HepG2 (cell line): ENCODE measurements around the gene EFS. TPM values are rescaled to one million over a fixed set of nuclear protein-coding genes. Genes with fewer than 3 reads are reported as not detected.

Source experiments
- BORCS8-MEF2B ChIP-seq: sonication (generic); formaldehyde crosslinking; IDR thresholded peaks from 2 replicates; pipeline ENCODE4 v1.8.0; 2022; ENCODE audit warnings: mild to moderate bottlenecking, missing genetic modification reagents
- CAMTA2 ChIP-seq: sonication (generic); formaldehyde crosslinking; IDR thresholded peaks from 2 replicates; pipeline ENCODE4 v1.4.0; 2020; ENCODE audit warnings: mild to moderate bottlenecking, missing genetic modification reagents, borderline replicate concordance
- DPF2 ChIP-seq: sonication (generic); formaldehyde crosslinking; IDR thresholded peaks from 2 replicates; pipeline ENCODE4 v1.4.0; 2020; ENCODE audit warnings: mild to moderate bottlenecking, low read depth, missing genetic modification reagents, borderline replicate concordance
- DR1 ChIP-seq: sonication (generic); formaldehyde crosslinking; IDR thresholded peaks from 2 replicates; pipeline ENCODE4 v1.8.0; 2021; ENCODE audit warnings: mild to moderate bottlenecking, missing genetic modification reagents, inconsistent platforms
- HNF4G ChIP-seq, 2 experiments: sonication (generic) in 1 of 2; formaldehyde crosslinking in 1 of 2; IDR thresholded peaks; 2 replicates each; pipeline versions ENCODE4 v1.4.0 to v1.6.1; 2011 to 2020; ENCODE audit warnings: borderline replicate concordance in 2 of 2, low read depth in 2 of 2, mild to moderate bottlenecking in 2 of 2, low read length in 1 of 2, missing genetic modification reagents in 1 of 2, moderate library complexity in 1 of 2
- SCMH1 ChIP-seq: sonication (generic); formaldehyde crosslinking; IDR thresholded peaks from 2 replicates; pipeline ENCODE4 v1.9.0; 2021; ENCODE audit warnings: missing genetic modification reagents, mild to moderate bottlenecking, borderline replicate concordance
- TRIM24 ChIP-seq: sonication (generic); formaldehyde crosslinking; IDR thresholded peaks from 2 replicates; pipeline ENCODE4 v1.8.0; 2022; ENCODE audit warnings: mild to moderate bottlenecking, missing genetic modification reagents
- ZNF136 ChIP-seq: sonication (generic); formaldehyde crosslinking; IDR thresholded peaks from 2 replicates; pipeline ENCODE4 v1.8.1; 2022; ENCODE audit warnings: low read depth, mild to moderate bottlenecking, moderate library complexity, missing genetic modification reagents
- ZNF335 ChIP-seq: sonication (generic); formaldehyde crosslinking; IDR thresholded peaks from 2 replicates; pipeline ENCODE4 v1.4.0; 2020; ENCODE audit warnings: missing genetic modification reagents
- ZNF33B ChIP-seq: sonication (generic); formaldehyde crosslinking; IDR thresholded peaks from 2 replicates; pipeline ENCODE4 v1.5.1; 2020; ENCODE audit warnings: mild to moderate bottlenecking, missing genetic modification reagents
- ZNF550 ChIP-seq: sonication (generic); formaldehyde crosslinking; IDR thresholded peaks from 2 replicates; pipeline ENCODE4 v1.4.0; 2020; ENCODE audit warnings: mild to moderate bottlenecking, missing genetic modification reagents, borderline replicate concordance
- ZNF749 ChIP-seq: sonication (generic); formaldehyde crosslinking; IDR thresholded peaks from 2 replicates; pipeline ENCODE4 v1.8.0; 2022; ENCODE audit warnings: mild to moderate bottlenecking, missing genetic modification reagents, moderate library complexity, borderline replicate concordance
- ZNF768 ChIP-seq: sonication (generic); formaldehyde crosslinking; IDR thresholded peaks from 2 replicates; pipeline ENCODE4 v1.4.0; 2020; ENCODE audit warnings: missing genetic modification reagents
- polyA plus RNA-seq, 8 experiments: library from polyadenylated mRNA; depleted of rRNA in 3 of 8; stranded (reverse) in 7 of 8; unstranded in 1 of 8; fragments of >200 nt; fragmentation: Illumina TruSeq in 4 of 8; extraction: Trizol in 4 of 8; gene quantifications; 2 replicates each; pipeline versions ENCODE4 v1.2.1 to v1.2.3, GENCODE V29; 2011 to 2016; ENCODE audit warnings: low read depth in 4 of 8, missing spikeins in 1 of 8, mixed read lengths in 1 of 8; ENCODE audit not compliant: insufficient read depth in 1 of 8
- total RNA-seq, 5 experiments: library from RNA; depleted of rRNA; stranded (reverse); fragments of >200 nt; fragmentation: Illumina TruSeq; extraction: Trizol; gene quantifications; 2 replicates each; pipeline ENCODE4 v1.2.3, GENCODE V29; 2016; ENCODE audit warnings: low read depth in 1 of 5
- TF ChIP-seq, protein P1 (sequence below): conservative IDR thresholded peaks from 2 replicates; pipeline ENCODE4 v1.6.1; 2018; ENCODE audit warnings: missing genetic modification reagents
- TF ChIP-seq, protein P2 (sequence below): sonication (generic); formaldehyde crosslinking; IDR thresholded peaks from 2 replicates; pipeline ENCODE4 v1.5.0; 2020; ENCODE audit warnings: mild to moderate bottlenecking, missing genetic modification reagents, moderate library complexity
- TF ChIP-seq, protein P3 (sequence below): sonication (generic); formaldehyde crosslinking; IDR thresholded peaks from 2 replicates; pipeline ENCODE4 v1.5.0; 2020; ENCODE audit warnings: mild to moderate bottlenecking, missing genetic modification reagents, borderline replicate concordance
- TF ChIP-seq, protein P4 (sequence below): sonication (generic); formaldehyde crosslinking; IDR thresholded peaks from 2 replicates; pipeline ENCODE4 v1.5.0; 2020; ENCODE audit warnings: missing genetic modification reagents
- TF ChIP-seq, protein P5 (sequence below): sonication (generic); formaldehyde crosslinking; IDR thresholded peaks from 2 replicates; pipeline ENCODE4 v1.4.0; 2020; ENCODE audit warnings: missing genetic modification reagents, borderline replicate concordance

Gene EFS
- total and polyA plus RNA-seq, 2 of the 13 experiments (the other 11 are each of a cell fraction or from before 2014, with no cell fraction given), result not detected

DNA sequence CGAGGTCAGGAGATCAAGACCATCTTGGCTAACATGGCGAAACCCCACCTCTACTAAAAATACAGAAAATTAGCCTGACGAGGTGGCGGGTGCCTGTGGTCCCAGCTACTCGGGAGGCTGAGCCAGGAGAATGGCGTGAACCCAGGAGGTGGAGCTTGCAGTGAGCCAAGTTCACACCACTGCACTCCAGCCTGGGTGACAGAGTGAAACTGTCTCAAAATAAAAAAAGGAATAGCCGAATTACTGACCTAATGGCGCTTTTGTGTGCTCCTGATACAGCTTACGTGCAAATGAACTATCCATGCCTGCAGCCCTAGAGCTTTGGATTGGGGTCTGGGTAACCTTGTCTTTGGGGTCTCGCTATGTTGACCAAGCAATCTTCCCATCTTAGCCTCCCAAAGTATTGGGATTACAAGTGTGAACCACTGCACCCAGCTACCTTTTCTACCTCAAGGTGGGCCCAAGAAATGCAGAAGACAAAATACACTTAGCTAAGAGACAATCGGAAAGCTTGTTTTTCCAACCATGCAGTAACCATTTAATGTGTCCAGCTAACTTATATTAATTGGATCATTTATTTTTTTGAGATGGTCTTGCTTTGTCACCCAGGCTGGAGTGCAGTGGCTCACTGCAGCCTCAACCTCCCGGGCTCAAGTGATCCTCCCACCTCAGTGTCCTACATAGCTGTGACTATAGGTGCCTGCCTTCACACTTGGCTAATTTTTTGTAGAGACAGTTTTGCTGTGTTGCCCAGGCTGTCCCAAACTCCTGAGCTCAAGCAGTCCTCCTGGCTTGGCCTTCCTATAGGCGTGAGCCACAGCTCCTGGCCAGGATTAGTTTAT lies 38.3 kb downstream of the EFS start (continued):
- TF ChIP-seq, protein P1, sequence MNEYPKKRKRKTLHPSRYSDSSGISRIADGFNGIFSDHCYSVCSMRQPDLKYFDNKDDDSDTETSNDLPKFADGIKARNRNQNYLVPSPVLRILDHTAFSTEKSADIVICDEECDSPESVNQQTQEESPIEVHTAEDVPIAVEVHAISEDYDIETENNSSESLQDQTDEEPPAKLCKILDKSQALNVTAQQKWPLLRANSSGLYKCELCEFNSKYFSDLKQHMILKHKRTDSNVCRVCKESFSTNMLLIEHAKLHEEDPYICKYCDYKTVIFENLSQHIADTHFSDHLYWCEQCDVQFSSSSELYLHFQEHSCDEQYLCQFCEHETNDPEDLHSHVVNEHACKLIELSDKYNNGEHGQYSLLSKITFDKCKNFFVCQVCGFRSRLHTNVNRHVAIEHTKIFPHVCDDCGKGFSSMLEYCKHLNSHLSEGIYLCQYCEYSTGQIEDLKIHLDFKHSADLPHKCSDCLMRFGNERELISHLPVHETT, result no peak
- TF ChIP-seq ZNF335 (CRISPR knock-in tag) (no peak), DPF2 (CRISPR knock-in tag) (no peak), HNF4G (IDR thresholded peaks at IDR 0.05; ENCODE audit: borderline replicate concordance, low read depth, low read length) (no peak; the same call in 1 of the 2 replicates), HNF4G (CRISPR knock-in tag; IDR thresholded peaks at IDR 0.05; ENCODE audit: borderline replicate concordance, low read depth) (no peak), ZNF33B (CRISPR knock-in tag) (no peak), BORCS8-MEF2B (CRISPR knock-in tag) (no peak), CAMTA2 (CRISPR knock-in tag) (no peak), ZNF749 (CRISPR knock-in tag) (no peak), ZNF550 (CRISPR knock-in tag) (no peak), ZNF136 (CRISPR knock-in tag) (no peak), TRIM24 (CRISPR knock-in tag) (no peak), ZNF768 (CRISPR knock-in tag) (peak; percentile 60; the same call in 1 of the 2 replicates), DR1 (CRISPR knock-in tag) (no peak; the same call in 1 of the 2 replicates), SCMH1 (no peak)
- TF ChIP-seq, protein P2, sequence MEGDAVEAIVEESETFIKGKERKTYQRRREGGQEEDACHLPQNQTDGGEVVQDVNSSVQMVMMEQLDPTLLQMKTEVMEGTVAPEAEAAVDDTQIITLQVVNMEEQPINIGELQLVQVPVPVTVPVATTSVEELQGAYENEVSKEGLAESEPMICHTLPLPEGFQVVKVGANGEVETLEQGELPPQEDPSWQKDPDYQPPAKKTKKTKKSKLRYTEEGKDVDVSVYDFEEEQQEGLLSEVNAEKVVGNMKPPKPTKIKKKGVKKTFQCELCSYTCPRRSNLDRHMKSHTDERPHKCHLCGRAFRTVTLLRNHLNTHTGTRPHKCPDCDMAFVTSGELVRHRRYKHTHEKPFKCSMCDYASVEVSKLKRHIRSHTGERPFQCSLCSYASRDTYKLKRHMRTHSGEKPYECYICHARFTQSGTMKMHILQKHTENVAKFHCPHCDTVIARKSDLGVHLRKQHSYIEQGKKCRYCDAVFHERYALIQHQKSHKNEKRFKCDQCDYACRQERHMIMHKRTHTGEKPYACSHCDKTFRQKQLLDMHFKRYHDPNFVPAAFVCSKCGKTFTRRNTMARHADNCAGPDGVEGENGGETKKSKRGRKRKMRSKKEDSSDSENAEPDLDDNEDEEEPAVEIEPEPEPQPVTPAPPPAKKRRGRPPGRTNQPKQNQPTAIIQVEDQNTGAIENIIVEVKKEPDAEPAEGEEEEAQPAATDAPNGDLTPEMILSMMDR (CRISPR knock-in tag), result no peak
- TF ChIP-seq, protein P3, sequence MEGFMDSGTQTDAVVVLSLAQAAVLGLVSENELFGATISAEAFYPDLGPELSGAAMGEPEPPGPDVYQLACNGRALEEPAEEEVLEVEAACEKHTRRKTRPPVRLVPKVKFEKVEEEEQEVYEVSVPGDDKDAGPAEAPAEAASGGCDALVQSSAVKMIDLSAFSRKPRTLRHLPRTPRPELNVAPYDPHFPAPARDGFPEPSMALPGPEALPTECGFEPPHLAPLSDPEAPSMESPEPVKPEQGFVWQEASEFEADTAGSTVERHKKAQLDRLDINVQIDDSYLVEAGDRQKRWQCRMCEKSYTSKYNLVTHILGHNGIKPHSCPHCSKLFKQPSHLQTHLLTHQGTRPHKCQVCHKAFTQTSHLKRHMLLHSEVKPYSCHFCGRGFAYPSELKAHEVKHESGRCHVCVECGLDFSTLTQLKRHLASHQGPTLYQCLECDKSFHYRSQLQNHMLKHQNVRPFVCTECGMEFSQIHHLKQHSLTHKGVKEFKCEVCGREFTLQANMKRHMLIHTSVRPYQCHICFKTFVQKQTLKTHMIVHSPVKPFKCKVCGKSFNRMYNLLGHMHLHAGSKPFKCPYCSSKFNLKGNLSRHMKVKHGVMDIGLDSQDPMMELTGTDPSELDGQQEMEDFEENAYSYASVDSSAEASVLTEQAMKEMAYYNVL, result no peak
- TF ChIP-seq, protein P4, sequence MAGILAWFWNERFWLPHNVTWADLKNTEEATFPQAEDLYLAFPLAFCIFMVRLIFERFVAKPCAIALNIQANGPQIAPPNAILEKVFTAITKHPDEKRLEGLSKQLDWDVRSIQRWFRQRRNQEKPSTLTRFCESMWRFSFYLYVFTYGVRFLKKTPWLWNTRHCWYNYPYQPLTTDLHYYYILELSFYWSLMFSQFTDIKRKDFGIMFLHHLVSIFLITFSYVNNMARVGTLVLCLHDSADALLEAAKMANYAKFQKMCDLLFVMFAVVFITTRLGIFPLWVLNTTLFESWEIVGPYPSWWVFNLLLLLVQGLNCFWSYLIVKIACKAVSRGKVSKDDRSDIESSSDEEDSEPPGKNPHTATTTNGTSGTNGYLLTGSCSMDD, result no peak
- TF ChIP-seq, protein P5, sequence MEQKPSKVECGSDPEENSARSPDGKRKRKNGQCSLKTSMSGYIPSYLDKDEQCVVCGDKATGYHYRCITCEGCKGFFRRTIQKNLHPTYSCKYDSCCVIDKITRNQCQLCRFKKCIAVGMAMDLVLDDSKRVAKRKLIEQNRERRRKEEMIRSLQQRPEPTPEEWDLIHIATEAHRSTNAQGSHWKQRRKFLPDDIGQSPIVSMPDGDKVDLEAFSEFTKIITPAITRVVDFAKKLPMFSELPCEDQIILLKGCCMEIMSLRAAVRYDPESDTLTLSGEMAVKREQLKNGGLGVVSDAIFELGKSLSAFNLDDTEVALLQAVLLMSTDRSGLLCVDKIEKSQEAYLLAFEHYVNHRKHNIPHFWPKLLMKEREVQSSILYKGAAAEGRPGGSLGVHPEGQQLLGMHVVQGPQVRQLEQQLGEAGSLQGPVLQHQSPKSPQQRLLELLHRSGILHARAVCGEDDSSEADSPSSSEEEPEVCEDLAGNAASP (CRISPR knock-in tag), result no peak
